Activated CD4-positive, alpha-beta memory T cell treated with anti-CD3 and anti-CD28 coated beads for 36 hours (primary cell): Measurements from ENCODE around the gene MME. TPM values are rescaled to one million over a fixed set of nuclear protein-coding genes. Genes with fewer than 3 reads are reported as not detected.

Source experiments
- CTCF ChIA-PET: fragments of 350-600 bp; sonication (Branson Sonifier 250); formaldehyde crosslinking; loops from one replicate; lab custom pipeline; 2021; ENCODE audit warnings: antibody characterized with exemption, inconsistent platforms; lab: Charles Lee
- POLR2A ChIA-PET: fragments of 350-600 bp; sonication (Branson Sonifier 250); formaldehyde crosslinking; loops from one replicate; lab custom pipeline; 2021; ENCODE audit warnings: antibody characterized with exemption; lab: Charles Lee
- DNase-seq: peaks from one replicate; pipeline ENCODE4 v3.0.0-alpha.2; 2020
- H3K27ac Mint-ChIP-seq: one replicate; pipeline ENCODE4 v1.8.0; 2021; ENCODE audit warnings: mixed read lengths
- H3K27me3 Mint-ChIP-seq: one replicate; pipeline ENCODE4 v1.8.0; 2021; ENCODE audit warnings: mixed read lengths
- H3K36me3 Mint-ChIP-seq: one replicate; pipeline ENCODE4 v1.8.0; 2021; ENCODE audit warnings: mixed read lengths
- H3K4me1 Mint-ChIP-seq: one replicate; pipeline ENCODE4 v1.8.0; 2021; ENCODE audit warnings: low read depth, mixed read lengths
- H3K4me3 Mint-ChIP-seq: one replicate; pipeline ENCODE4 v1.8.0; 2021; ENCODE audit warnings: mild to moderate bottlenecking, mixed read lengths
- H3K9me3 Mint-ChIP-seq: one replicate; pipeline ENCODE4 v1.8.0; 2021; ENCODE audit warnings: mixed read lengths
- intact Hi-C: fragments of 100-400 bp; cut with micrococcal nuclease; formaldehyde crosslinking; loops from one replicate; pipeline ENCODE4 v1.15.1; 2023
- total RNA-seq, 2 experiments: library from RNA; stranded (reverse); gene quantifications; one replicate each; pipeline ENCODE4 v1.2.3, GENCODE V29; 2021

The MME gene
- not detected for total RNA-seq

- no peak for DNase-seq
Measured at GRCh38 chr3:155079746-155080487, at the start of gene MME. MME (plus strand) TSS chr3:155080319; CDS start chr3:155084168, 3,849 bp downstream.

GRCh38 chr3:155031186-155031585 lies 48.9 kb upstream of the MME start:
- Mint-ChIP-seq H3K36me3 (no peaks in the 10 kb centered on the region), H3K27ac (no peak overlapping the region), H3K9me3 (peaks cover 14% of the 10 kb centered on the region), H3K4me3 (no peak overlapping the region), H3K27me3 (no peaks in the 10 kb centered on the region), H3K4me1 (no peaks in the 10 kb centered on the region)
- ChIA-PET CTCF (no interaction called here), POLR2A (no interaction called here)
- intact Hi-C loops, result no loop called here
- DNase-seq, result no peak

More at GRCh38 chr3:155079746-155080487, at the start of gene MME:
- no peaks in the 10 kb centered on the region for H3K36me3 Mint-ChIP-seq
- H3K4me1 Mint-ChIP-seq, result peaks cover 4% of the 10 kb centered on the region
- no peak within 1 kb of the TSS for H3K27ac Mint-ChIP-seq
- intact Hi-C loops, result no loop called here
- POLR2A ChIA-PET, result no interaction called here
- no peaks in the 10 kb centered on the region for H3K9me3 Mint-ChIP-seq
- H3K27me3 Mint-ChIP-seq, result peaks cover 32% of the 10 kb centered on the region
- H3K4me3 Mint-ChIP-seq, result no peak within 1 kb of the TSS
- CTCF ChIA-PET, result no interaction called here

DNA sequence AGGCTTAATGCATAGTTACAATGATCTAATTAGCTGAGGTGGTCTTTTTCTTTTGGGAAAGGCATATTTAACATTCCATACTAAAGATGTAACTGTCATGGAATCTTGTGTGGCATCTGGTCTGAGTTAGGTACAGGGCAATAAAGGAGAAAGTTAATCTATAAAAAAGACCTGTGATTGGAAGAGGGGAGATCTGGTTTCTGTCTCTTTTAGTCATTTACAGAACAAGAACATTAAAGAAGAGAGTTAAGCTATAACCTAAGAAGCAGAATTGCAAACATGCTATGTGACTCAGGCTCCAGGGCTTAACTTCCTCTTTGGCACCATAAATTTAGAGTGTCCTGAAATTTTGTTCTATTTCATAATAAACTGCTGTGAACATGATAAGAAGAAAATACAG lies 47.2 kb upstream of the MME start:
- Mint-ChIP-seq H3K27me3 (no peaks in the 10 kb centered on the region), H3K9me3 (peaks cover 13% of the 10 kb centered on the region), H3K4me1 (no peaks in the 10 kb centered on the region), H3K36me3 (no peaks in the 10 kb centered on the region), H3K4me3 (no peak overlapping the region), H3K27ac (no peak overlapping the region)
- CTCF ChIA-PET, result no interaction called here
- DNase-seq, result no peak
- POLR2A ChIA-PET, result no interaction called here
- intact Hi-C loops, result no loop called here

- ChIA-PET POLR2A (no interaction called here), CTCF (no interaction called here)
- Mint-ChIP-seq H3K27ac (no peak overlapping the region), H3K4me3 (no peak overlapping the region), H3K36me3 (no peaks in the 10 kb centered on the region), H3K4me1 (no peaks in the 10 kb centered on the region), H3K27me3 (no peaks in the 10 kb centered on the region), H3K9me3 (peaks cover 8% of the 10 kb centered on the region)
- DNase-seq, result no peak
- intact Hi-C loops, result no loop called here
Measured at GRCh38 chr3:155034786-155035185, 45.3 kb upstream of the MME start.

DNA sequence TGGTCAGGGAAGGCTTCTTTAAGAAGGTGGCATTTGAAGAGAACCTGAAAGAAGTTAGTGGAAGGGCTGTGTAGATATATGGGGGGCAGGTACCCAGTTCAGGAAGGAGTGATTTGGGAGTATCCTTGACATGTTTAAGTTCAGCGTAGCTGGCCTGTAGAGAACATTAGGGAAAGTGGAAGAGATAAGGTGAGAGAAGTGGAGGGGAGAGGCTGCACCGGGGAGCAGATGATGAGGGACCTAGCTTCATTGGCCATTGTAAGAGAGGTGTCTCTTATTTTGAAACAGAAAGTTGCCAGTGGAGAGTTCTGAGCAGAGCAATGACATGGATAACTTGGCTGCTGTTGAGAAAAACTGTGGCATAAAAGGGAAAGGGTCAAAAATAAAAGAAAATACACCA lies 44.6 kb upstream of the MME start:
- intact Hi-C loops, result no loop called here
- Mint-ChIP-seq H3K27me3 (no peaks in the 10 kb centered on the region), H3K4me3 (no peak overlapping the region), H3K27ac (no peak overlapping the region), H3K9me3 (peaks cover 6% of the 10 kb centered on the region), H3K4me1 (no peaks in the 10 kb centered on the region), H3K36me3 (no peaks in the 10 kb centered on the region)
- ChIA-PET CTCF (no interaction called here), POLR2A (no interaction called here)
- no peak for DNase-seq

- Mint-ChIP-seq H3K4me1 (no peaks in the 10 kb centered on the region), H3K27ac (no peak overlapping the region), H3K4me3 (no peak overlapping the region), H3K27me3 (no peaks in the 10 kb centered on the region), H3K36me3 (no peaks in the 10 kb centered on the region), H3K9me3 (peaks cover 3% of the 10 kb centered on the region)
- no peak for DNase-seq
- POLR2A ChIA-PET, result no interaction called here
- CTCF ChIA-PET, result no interaction called here
- intact Hi-C loops, result no loop called here
Measured at GRCh38 chr3:155037508-155038202, 42.5 kb upstream of the MME start.

GRCh38 chr3:155038203-155038554 lies 41.9 kb upstream of the MME start:
- intact Hi-C loops, result no loop called here
- H3K9me3 Mint-ChIP-seq, result peaks cover 3% of the 10 kb centered on the region
- ChIA-PET POLR2A (no interaction called here), CTCF (no interaction called here)
- no peak overlapping the region for H3K27ac Mint-ChIP-seq
- no peak overlapping the region for H3K4me3 Mint-ChIP-seq
- DNase-seq, result no peak
- H3K27me3 Mint-ChIP-seq, result no peaks in the 10 kb centered on the region
- H3K36me3 Mint-ChIP-seq, result no peaks in the 10 kb centered on the region
- no peaks in the 10 kb centered on the region for H3K4me1 Mint-ChIP-seq

GRCh38 chr3:155046935-155047334 lies 33.2 kb upstream of the MME start:
- DNase-seq, result no peak
- H3K4me1 Mint-ChIP-seq, result no peaks in the 10 kb centered on the region
- ChIA-PET CTCF (no interaction called here), POLR2A (no interaction called here)
- no peak overlapping the region for H3K4me3 Mint-ChIP-seq
- H3K9me3 Mint-ChIP-seq, result peaks cover 15% of the 10 kb centered on the region
- H3K36me3 Mint-ChIP-seq, result peaks cover 2% of the 10 kb centered on the region
- intact Hi-C loops, result no loop called here
- H3K27ac Mint-ChIP-seq, result no peak overlapping the region
- no peaks in the 10 kb centered on the region for H3K27me3 Mint-ChIP-seq

DNA sequence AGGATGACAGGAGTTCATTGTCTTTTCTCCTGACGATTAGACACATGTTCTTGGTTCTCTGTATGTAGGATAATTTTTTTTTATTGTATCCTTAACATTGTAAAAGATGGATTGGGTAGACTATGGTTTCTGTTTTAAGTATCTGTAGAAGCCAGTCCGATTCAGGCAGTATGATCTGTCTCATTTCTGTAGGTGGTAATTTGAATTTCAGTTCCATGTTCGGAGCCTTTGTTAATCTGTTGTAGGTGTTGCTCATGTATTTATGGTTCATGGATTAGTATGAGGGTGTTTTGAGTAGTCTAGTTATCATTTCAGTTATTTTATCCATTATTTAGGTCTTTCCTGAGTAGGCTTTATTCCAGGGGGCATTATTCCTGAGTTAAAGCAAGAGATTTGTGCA lies 32.4 kb upstream of the MME start:
- Mint-ChIP-seq H3K9me3 (peaks cover 18% of the 10 kb centered on the region), H3K27ac (no peak overlapping the region), H3K27me3 (no peaks in the 10 kb centered on the region), H3K4me3 (no peak overlapping the region), H3K4me1 (no peaks in the 10 kb centered on the region), H3K36me3 (peaks cover 2% of the 10 kb centered on the region)
- DNase-seq, result no peak
- ChIA-PET CTCF (no interaction called here), POLR2A (no interaction called here)
- intact Hi-C loops, result no loop called here

- CTCF ChIA-PET, result no interaction called here
- Mint-ChIP-seq H3K27ac (no peak overlapping the region), H3K27me3 (no peaks in the 10 kb centered on the region), H3K36me3 (peaks cover 4% of the 10 kb centered on the region), H3K4me3 (no peak overlapping the region), H3K9me3 (peaks cover 27% of the 10 kb centered on the region), H3K4me1 (no peaks in the 10 kb centered on the region)
- DNase-seq, result no peak
- POLR2A ChIA-PET, result no interaction called here
- intact Hi-C loops, result no loop called here
Measured at GRCh38 chr3:155049959-155050358, 30.2 kb upstream of the MME start.

- peaks cover 30% of the 10 kb centered on the region for H3K9me3 Mint-ChIP-seq
- no peak for DNase-seq
- H3K4me1 Mint-ChIP-seq, result no peaks in the 10 kb centered on the region
- H3K4me3 Mint-ChIP-seq, result no peak overlapping the region
- peaks cover 4% of the 10 kb centered on the region for H3K36me3 Mint-ChIP-seq
- intact Hi-C loops, result no loop called here
- no peak overlapping the region for H3K27ac Mint-ChIP-seq
- ChIA-PET POLR2A (no interaction called here), CTCF (no interaction called here)
- H3K27me3 Mint-ChIP-seq, result no peaks in the 10 kb centered on the region
Measured at GRCh38 chr3:155052470-155052869, 27.6 kb upstream of the MME start.

- Mint-ChIP-seq H3K27me3 (no peaks in the 10 kb centered on the region), H3K36me3 (peaks cover 4% of the 10 kb centered on the region), H3K4me1 (no peaks in the 10 kb centered on the region), H3K27ac (no peak overlapping the region), H3K9me3 (peaks cover 30% of the 10 kb centered on the region), H3K4me3 (no peak overlapping the region)
- no peak for DNase-seq
- intact Hi-C loops, result no loop called here
- ChIA-PET POLR2A (no interaction called here), CTCF (no interaction called here)
Measured at GRCh38 chr3:155053756-155054155, 26.4 kb upstream of the MME start.

DNA sequence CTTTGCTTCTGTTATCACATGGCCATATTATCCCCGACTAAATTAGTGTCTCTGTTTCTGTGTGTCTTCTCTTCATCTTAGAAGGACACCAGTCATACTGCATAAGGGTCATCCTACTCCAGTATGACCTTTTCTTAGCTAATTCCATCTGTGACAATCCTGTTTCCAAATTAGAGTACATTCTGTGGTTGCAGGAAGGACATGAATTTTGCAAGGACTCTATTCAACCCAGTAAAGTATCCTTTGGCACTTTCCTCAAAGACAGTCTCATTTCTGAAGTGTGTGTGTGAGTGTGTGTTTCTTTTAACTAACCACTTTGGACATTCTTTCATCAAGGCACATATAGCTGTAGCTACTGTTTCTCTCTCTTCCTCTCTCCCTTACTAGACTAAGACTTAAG lies 15.2 kb upstream of the MME start:
- Mint-ChIP-seq H3K27ac (no peak overlapping the region), H3K9me3 (no peaks in the 10 kb centered on the region), H3K36me3 (no peaks in the 10 kb centered on the region), H3K4me3 (no peak overlapping the region), H3K27me3 (no peaks in the 10 kb centered on the region), H3K4me1 (no peaks in the 10 kb centered on the region)
- no peak for DNase-seq
- POLR2A ChIA-PET, result no interaction called here
- CTCF ChIA-PET, result no interaction called here
- intact Hi-C loops, result no loop called here
